Endothelial cell of umbilical vein (primary cell): Measurements from ENCODE around the gene PRR16. TPM values are rescaled to one million over a fixed set of nuclear protein-coding genes. Genes with fewer than 3 reads are reported as not detected.

Experiments used
- BruUV-seq: library from RNA; stranded (reverse); fragments of 400-500 nt; replicated peaks from 2 replicates; lab custom pipeline; 2021; lab: Mats Ljungman, UMichigan
- CTCF ChIA-PET: fragments of 300-600, 350-600 bp; sonication (Branson Sonifier 250); formaldehyde crosslinking; loops from one replicate; lab custom pipeline; 2021; ENCODE audit warnings: antibody characterized with exemption, inconsistent platforms; lab: Charles Lee
- POLR2A ChIA-PET: fragments of 300-600, 350-600 bp; sonication (Branson Sonifier 250); formaldehyde crosslinking; loops from one replicate; lab custom pipeline; 2021; ENCODE audit warnings: antibody characterized with exemption, inconsistent platforms; lab: Charles Lee
- DNase-seq: peaks from one replicate; pipeline ENCODE4 v3.0.0-alpha.2; 2011; ENCODE audit warnings: low read depth, low spot score
- FAIRE-seq: peaks from 2 replicates; lab custom pipeline; 2011; peaks lifted over from hg19 to GRCh38; lab: Jason Lieb, UNC
- H2AFZ ChIP-seq: 2 replicates; pipeline ENCODE4 v1.6.0; 2012; ENCODE audit warnings: low read depth, low read length, control low read depth, inconsistent platforms
- H3K27ac ChIP-seq: 2 replicates; pipeline ENCODE4 v1.5.1; 2011; ENCODE audit warnings: low read depth, mild to moderate bottlenecking, control low read depth, low read length, moderate library complexity; ENCODE audit not compliant: insufficient read depth
- H3K27me3 ChIP-seq, 2 experiments: 2 replicates each; pipeline versions ENCODE4 v1.6.0 to v1.6.1; 2011; ENCODE audit warnings: low read length in 2 of 2, mixed read lengths in 1 of 2; ENCODE audit not compliant: control insufficient read depth in 2 of 2, insufficient read depth in 2 of 2
- H3K36me3 ChIP-seq, 2 experiments: 2 replicates in 1 of 2; 3 replicates in 1 of 2; pipeline ENCODE4 v1.5.1; 2011; ENCODE audit warnings: low read length in 2 of 2, mild to moderate bottlenecking in 1 of 2, moderate library complexity in 1 of 2; ENCODE audit not compliant: control insufficient read depth in 2 of 2, insufficient read depth in 2 of 2; ENCODE audit errors: extremely low read depth in 1 of 2
- H3K4me1 ChIP-seq: 3 replicates; pipeline ENCODE4 v1.5.1; 2011; ENCODE audit warnings: mild to moderate bottlenecking, low read length; ENCODE audit not compliant: control insufficient read depth, insufficient read depth; ENCODE audit errors: extremely low read depth
- H3K4me2 ChIP-seq: 2 replicates; pipeline ENCODE4 v1.6.1; 2011; ENCODE audit warnings: low read length, control low read depth, mixed read lengths; ENCODE audit not compliant: insufficient read depth
- H3K4me3 ChIP-seq, 3 experiments: fragments of 200-600 bp in 1 of 3; sonication (generic), shearing (Covaris generic) in 1 of 3; replicated peaks in 1 of 3; 2 replicates each; pipeline ENCODE4 v1.5.1; 2011 to 2016; ENCODE audit warnings: control low read depth in 3 of 3, low read length in 3 of 3, mild to moderate bottlenecking in 2 of 3, inconsistent platforms in 1 of 3, low read depth in 1 of 3, moderate library complexity in 1 of 3; ENCODE audit not compliant: insufficient read depth in 1 of 3
- H3K79me2 ChIP-seq: 2 replicates; pipeline ENCODE4 v1.6.0; 2012; ENCODE audit warnings: low read length, inconsistent platforms; ENCODE audit not compliant: control insufficient read depth, insufficient read depth
- H3K9ac ChIP-seq: replicated peaks from 2 replicates; pipeline ENCODE3; 2011; ENCODE audit warnings: low read length, control low read depth; ENCODE audit not compliant: insufficient read depth; ENCODE audit errors: extremely low read depth
- H3K9me1 ChIP-seq: replicated peaks from 3 replicates; pipeline ENCODE4 v1.6.0; 2011; ENCODE audit warnings: mild to moderate bottlenecking, low read length; ENCODE audit not compliant: control insufficient read depth, insufficient read depth; ENCODE audit errors: extremely low read depth
- H3K9me3 ChIP-seq: replicated peaks from 2 replicates; pipeline ENCODE4 v1.5.1; 2012; ENCODE audit warnings: low read length, inconsistent platforms; ENCODE audit not compliant: control insufficient read depth, insufficient read depth
- H4K20me1 ChIP-seq: replicated peaks from 2 replicates; pipeline ENCODE3; 2011; ENCODE audit warnings: mild to moderate bottlenecking, low read length; ENCODE audit not compliant: control insufficient read depth, insufficient read depth; ENCODE audit errors: extremely low read depth
- FOS ChIP-seq: IDR thresholded peaks from 2 replicates; pipeline ENCODE4 v1.6.1; 2011; ENCODE audit warnings: mild to moderate bottlenecking, low read length, moderate library complexity, borderline replicate concordance; ENCODE audit not compliant: insufficient read depth
- JUN ChIP-seq: IDR thresholded peaks from 2 replicates; pipeline ENCODE4 v1.6.1; 2011; ENCODE audit warnings: borderline replicate concordance, low read depth; ENCODE audit not compliant: insufficient read length, insufficient read depth
- POLR2AphosphoS5 ChIP-seq: IDR thresholded peaks from 2 replicates; pipeline ENCODE4 v1.6.1; 2012; ENCODE audit warnings: low read depth, mild to moderate bottlenecking, control low read depth, low read length, moderate library complexity; ENCODE audit not compliant: insufficient read depth
- dilution Hi-C: fragments of 300-500 bp; cut with MboI; formaldehyde crosslinking; loops from one replicate; pipeline ENCODE4 v1.15.0; 2019; ENCODE audit warnings: low sequenced_read_pairs; ENCODE audit not compliant: extremely low pct_ligation_motif_present
- intact Hi-C: fragments of 100-400 bp; cut with micrococcal nuclease; formaldehyde crosslinking; loops from one replicate; pipeline ENCODE4 v1.10.0; 2022
- polyA plus RNA-seq, 4 experiments: library from polyadenylated mRNA; depleted of rRNA in 3 of 4; stranded (reverse) in 3 of 4; unstranded in 1 of 4; fragments of >200 nt; gene quantifications; 2 replicates each; pipeline versions ENCODE4 v1.2.1 to v1.2.3, GENCODE V29; 2011 to 2012; ENCODE audit warnings: missing spikeins in 1 of 4
- total RNA-seq: library from RNA; stranded (reverse); gene quantifications from 2 replicates; pipeline ENCODE4 v1.2.3, GENCODE V29; 2021
- TF ChIP-seq, protein P1 (sequence below), 2 donors: IDR thresholded peaks; 1 replicate in 1 of 2; 2 replicates in 1 of 2; pipeline ENCODE4 v1.5.1; 2011; ENCODE audit warnings: low read length in 2 of 2, mild to moderate bottlenecking in 2 of 2, moderate library complexity in 2 of 2, control low read depth in 1 of 2, inconsistent platforms in 1 of 2, low read depth in 1 of 2; ENCODE audit not compliant: insufficient read depth in 1 of 2; ENCODE audit errors: extremely low read depth in 1 of 2

PRR16 gene
- total and polyA plus RNA-seq, 2 donors (not counting 3 experiments of a cell fraction or from before 2014, with no cell fraction given) = 0.91 to 1.2 TPM

- Histone ChIP-seq H3K27ac (no peak overlapping the region), H3K27me3 (no peaks in the 10 kb centered on the region), H3K4me3 (no peak overlapping the region), H3K9me1 (no peaks in the 10 kb centered on the region), H3K36me3 (no peaks in the 10 kb centered on the region), H3K79me2 (no peaks in the 10 kb centered on the region), H3K4me2 (no peak overlapping the region), H3K9me3 (no peaks in the 10 kb centered on the region), H4K20me1 (no peaks in the 10 kb centered on the region), H3K9ac (no peak overlapping the region), H2AFZ (no peak overlapping the region), H3K4me1 (no peaks in the 10 kb centered on the region)
- ChIA-PET CTCF (no interaction called here), POLR2A (no interaction called here)
- no peak for DNase-seq
- no peak for TF ChIP-seq FOS
- intact Hi-C loops (no loop called here), dilution Hi-C loops (no loop called here)
- BruUV-seq = no TSS peak
- FAIRE-seq = no peak
Observed at GRCh38 chr5:120615967-120616645, 152.0 kb downstream of the PRR16 start.

- Histone ChIP-seq H3K9me3 (no peaks in the 10 kb centered on the region), H2AFZ (no peak overlapping the region), H4K20me1 (no peaks in the 10 kb centered on the region), H3K4me3 (no peak overlapping the region), H3K36me3 (no peaks in the 10 kb centered on the region), H3K27me3 (no peaks in the 10 kb centered on the region), H3K4me1 (no peaks in the 10 kb centered on the region), H3K9ac (no peak overlapping the region), H3K27ac (no peak overlapping the region), H3K4me2 (no peak overlapping the region), H3K79me2 (no peaks in the 10 kb centered on the region), H3K9me1 (no peaks in the 10 kb centered on the region)
- dilution Hi-C loops (no loop called here), intact Hi-C loops (no loop called here)
- FAIRE-seq = no peak
- TF ChIP-seq, protein P1, sequence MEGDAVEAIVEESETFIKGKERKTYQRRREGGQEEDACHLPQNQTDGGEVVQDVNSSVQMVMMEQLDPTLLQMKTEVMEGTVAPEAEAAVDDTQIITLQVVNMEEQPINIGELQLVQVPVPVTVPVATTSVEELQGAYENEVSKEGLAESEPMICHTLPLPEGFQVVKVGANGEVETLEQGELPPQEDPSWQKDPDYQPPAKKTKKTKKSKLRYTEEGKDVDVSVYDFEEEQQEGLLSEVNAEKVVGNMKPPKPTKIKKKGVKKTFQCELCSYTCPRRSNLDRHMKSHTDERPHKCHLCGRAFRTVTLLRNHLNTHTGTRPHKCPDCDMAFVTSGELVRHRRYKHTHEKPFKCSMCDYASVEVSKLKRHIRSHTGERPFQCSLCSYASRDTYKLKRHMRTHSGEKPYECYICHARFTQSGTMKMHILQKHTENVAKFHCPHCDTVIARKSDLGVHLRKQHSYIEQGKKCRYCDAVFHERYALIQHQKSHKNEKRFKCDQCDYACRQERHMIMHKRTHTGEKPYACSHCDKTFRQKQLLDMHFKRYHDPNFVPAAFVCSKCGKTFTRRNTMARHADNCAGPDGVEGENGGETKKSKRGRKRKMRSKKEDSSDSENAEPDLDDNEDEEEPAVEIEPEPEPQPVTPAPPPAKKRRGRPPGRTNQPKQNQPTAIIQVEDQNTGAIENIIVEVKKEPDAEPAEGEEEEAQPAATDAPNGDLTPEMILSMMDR (IDR thresholded peaks at IDR 0.05; ENCODE audit: extremely low read depth in 1 of 2, insufficient read depth in 1 of 2, low read depth in 1 of 2, low read length in 2 of 2) = no peak
- TF ChIP-seq JUN (no peak), POLR2AphosphoS5 (no peak)
- DNase-seq = no peak
- ChIA-PET CTCF (no interaction called here), POLR2A (no interaction called here)
- BruUV-seq = no TSS peak
Observed at GRCh38 chr5:120621339-120621738, 157.2 kb downstream of the PRR16 start.
